GM18511 (cell line): ENCODE results near the gene TAF3.

ENCODE experiments used
- ATAC-seq: cut with Tn5 transposase; IDR thresholded peaks from one replicate; pipeline ENCODE4 v1.9.1; 2021; ENCODE audit warnings: mild to moderate bottlenecking, moderate library complexity; ENCODE audit not compliant: unreplicated experiment

Gene TAF3

GRCh38 chr10:8043569-8044306 is 225.4 kb downstream of the TAF3 start:
- no peak for ATAC-seq

GRCh38 chr10:8044331-8044907 is 226.1 kb downstream of the TAF3 start:
- ATAC-seq, result no peak

DNA sequence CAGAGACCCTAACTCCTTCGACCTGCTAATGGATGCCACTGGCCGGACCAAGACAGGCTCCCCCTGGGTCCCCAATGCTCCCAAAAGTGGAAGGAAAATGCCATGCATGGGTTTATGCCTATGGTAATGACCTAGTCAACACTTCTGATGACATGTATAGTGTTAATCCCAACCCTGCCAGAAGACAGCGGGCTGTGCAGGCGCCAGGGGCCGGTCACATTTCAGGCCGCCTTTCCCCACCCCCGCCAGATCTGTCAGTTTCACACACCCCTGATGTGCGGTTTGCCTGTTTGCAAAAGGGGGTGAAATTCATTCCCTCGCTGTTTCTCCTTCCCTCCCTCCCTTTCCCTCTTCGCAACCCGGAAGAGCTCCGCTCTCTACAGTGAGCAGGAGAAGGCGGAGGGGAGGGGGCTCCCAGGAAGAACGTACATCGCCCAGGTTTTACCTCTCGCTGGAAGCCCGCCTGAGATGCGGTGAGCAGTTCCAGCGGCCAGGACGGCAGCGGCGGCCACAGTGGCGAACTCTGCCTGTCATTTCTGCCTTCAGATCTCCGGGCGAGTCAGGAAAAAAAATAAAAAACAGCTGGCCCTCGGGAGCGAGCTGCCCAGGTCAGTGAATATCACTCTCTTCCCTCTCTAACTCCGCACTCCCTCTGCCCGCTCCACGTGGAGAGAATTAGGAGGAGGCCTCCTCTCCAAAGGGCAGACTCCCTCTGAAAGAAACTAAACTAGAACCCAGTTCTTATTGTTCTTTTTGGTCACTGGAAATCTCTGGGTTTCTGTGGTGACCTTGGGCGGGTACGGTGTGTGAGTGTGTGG is 226.8 kb downstream of the TAF3 start:
- ATAC-seq, result peak; percentile 32

DNA sequence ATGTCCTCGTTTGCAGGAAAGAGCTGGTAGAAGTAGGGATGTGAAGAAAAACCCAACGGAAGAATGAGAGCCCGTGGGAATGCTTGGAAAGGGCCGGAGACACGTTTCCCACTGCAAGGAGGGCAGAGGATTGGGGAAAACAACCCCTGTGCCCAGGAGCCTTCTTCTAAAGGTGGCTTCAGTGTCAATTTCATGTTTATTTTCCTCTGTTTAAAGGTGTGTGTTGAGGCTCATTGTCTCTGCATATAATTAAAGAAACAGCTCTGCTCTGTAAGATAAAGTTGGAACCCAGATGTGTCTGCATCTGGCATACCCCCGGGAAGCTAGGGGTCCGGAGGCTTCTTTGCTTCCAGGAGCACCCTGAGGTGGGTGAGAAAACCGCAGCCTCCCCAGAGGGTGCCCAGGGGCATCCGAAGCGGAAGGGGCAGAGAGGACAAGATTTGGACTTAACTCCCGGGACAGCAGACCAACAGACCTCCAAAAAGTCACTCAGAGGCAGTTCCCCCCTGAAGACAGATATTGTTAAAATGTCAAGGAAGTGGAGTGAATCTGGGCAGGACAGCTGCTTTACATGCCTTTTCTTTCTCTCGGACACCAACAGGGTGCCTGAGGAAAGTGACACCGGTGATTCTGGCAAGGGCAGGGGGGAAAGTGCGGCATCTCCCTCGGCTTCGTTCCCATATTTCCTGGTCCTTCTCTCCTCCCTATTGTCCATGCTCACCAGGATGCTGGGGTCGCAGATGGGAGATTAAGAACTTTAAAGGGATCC is 227.6 kb downstream of the TAF3 start:
- ATAC-seq, result no peak

GRCh38 chr10:8047452-8048280 is 229.4 kb downstream of the TAF3 start:
- no peak for ATAC-seq

- ATAC-seq, result no peak
These were observed 230.1 kb downstream of the TAF3 start for GRCh38 chr10:8048281-8049008.

DNA sequence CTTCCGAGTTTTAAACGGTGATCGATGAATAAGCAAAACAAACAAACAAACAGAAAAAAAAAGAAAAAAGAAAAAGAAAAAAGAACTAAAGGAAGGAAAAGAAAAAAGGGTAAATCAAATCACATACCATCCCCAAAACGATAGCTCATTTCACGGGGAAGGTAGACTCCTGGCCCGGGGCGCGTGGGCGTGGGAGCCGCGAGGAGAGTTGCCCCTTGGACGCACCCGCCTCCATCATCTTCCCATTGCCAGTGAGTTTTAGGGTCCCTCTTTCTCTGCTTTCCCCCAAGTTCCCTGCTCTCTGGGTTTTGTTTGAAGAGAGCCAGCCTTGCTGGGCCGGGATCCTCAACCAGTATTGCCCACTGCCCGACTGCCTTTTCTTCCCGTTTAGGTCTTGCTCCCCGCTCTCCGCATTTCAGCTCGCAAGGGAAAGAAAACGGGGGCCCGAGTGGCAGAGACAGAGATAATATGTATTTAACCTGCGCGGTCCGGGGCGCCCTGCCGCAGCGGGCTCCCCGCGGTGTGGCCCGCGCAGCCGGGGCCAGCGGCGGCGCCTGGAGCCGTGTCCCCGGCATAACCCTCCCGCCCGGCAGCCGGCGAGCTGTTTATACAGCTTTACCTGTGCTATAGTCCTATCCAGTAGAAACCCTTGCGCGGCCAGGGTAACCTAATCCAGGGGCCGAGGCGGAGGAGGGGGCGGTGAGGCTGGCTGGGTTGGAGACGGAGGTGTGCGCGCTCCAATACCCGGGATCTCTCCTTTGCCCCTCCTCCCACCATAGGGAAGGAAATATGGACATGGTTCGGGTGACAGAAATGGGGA is 230.9 kb downstream of the TAF3 start:
- no peak for ATAC-seq

GRCh38 chr10:8049865-8050555 is 231.7 kb downstream of the TAF3 start:
- ATAC-seq, result no peak

GRCh38 chr10:8050556-8051108 is 232.3 kb downstream of the TAF3 start:
- ATAC-seq, result no peak

GRCh38 chr10:8051109-8051821 is 233.0 kb downstream of the TAF3 start:
- ATAC-seq, result no peak

- ATAC-seq, result no peak
These were observed 233.5 kb downstream of the TAF3 start for GRCh38 chr10:8051851-8052257.

DNA sequence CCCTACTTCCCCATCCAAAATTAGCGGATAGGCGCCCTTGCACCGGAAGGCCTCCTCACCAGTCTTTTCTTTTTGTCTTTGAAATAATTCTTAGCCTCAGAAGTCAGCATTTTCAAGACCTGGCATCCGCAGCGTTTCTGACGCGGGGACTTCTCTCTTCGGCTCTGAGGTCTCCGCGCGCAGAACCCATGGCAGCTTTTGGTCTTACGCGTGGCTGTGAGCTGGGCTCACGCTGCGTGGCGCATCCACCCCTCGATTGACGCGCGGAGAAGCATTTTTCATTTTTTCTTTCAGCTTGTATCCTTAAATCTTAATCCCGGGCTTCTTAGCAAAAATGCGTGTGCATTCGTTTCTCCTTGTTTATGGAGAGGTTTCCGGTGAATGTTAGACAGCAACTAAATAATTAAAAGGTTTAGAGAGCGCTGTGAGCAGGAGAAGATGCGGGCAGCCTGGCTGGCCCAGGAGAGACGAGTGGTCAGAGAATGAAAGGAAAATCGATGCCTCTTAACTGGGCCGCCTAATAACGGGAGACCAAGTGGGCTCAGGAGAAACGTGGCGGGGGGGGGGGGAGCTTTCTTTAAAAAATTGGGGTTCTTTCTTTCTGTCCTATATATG is 234.1 kb downstream of the TAF3 start:
- no peak for ATAC-seq

- no peak for ATAC-seq
These were observed 234.7 kb downstream of the TAF3 start for GRCh38 chr10:8052956-8053445.

- ATAC-seq, result peak; percentile 48
These were observed 235.3 kb downstream of the TAF3 start for GRCh38 chr10:8053446-8054243.

- ATAC-seq, result peak; percentile 18
These were observed 235.9 kb downstream of the TAF3 start for GRCh38 chr10:8054244-8054493.
